GM19351 (cell line): ENCODE measurements around the gene TF.
"Not testable (repeated sequence)": the region's sequence is repeated elsewhere in the genome, so short reads cannot be mapped to it uniquely, and the experiment has no call there.

Experiments used
- ATAC-seq: cut with Tn5 transposase; IDR thresholded peaks from one replicate; pipeline ENCODE4 v1.9.1; 2021; ENCODE audit warnings: mild to moderate bottlenecking, moderate library complexity; ENCODE audit not compliant: unreplicated experiment

TF gene

GRCh38 chr3:133763797-133764683 is 17.8 kb downstream of the TF start:
- ATAC-seq = no peak

DNA sequence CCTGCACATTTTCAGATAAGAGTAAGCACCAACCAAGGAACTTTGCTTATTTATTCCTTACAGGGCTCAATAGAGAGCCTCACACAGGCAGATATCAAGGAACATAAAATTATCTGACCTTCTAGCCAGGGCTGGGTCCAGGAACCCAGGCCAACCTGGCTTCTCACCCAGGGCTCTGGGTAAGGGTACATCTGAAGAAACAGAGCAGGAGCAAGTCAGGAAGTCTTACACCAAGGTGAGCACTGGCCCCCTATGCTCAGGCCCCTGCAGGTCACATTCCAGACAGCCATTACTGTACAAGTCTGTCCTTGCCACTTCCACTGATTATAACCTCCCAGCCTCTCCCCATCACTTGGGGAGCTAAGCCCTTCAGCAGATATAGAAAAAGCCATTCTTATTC is 19.1 kb downstream of the TF start:
- ATAC-seq = no peak

DNA sequence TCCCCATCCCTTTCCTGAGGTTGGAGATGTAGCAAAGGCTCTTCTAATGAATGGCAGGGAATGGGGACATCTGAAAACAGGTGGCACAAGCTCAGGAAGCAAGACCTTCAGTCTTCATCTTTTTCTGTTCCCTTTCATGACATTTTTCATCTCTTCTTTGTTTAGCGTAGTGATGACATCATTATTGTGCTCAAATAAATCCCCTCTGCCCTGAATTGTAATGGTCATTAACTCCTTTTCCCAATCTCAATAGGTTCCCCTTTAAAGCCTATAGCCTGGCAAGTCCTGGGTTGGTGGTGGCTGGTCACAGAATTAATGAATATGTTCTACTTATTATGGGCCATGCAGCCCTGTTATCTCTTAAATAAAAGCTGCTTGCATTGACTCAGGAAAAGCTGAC is 21.4 kb downstream of the TF start:
- no peak for ATAC-seq

DNA sequence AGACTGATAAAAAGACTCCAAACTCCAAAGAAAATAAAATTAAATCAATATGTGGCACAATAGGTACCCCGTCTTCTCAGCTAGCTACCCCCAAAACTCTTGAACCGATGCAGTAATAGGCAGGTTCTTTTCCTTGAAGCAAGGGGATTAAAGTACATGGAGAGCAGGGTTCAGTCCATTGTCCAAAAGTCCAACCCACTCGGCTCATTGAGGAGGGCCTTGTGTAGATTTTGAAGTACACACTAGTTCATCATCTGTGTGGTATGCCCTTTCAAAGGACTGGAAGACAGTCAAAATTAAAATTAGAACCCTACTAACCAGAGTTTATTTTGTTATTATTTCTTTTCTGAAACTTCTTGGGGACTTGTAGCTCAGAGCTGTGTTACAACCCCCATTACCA is 23.3 kb downstream of the TF start:
- no peak for ATAC-seq

GRCh38 chr3:133773732-133774131 is 27.5 kb downstream of the TF start:
- no peak for ATAC-seq

DNA sequence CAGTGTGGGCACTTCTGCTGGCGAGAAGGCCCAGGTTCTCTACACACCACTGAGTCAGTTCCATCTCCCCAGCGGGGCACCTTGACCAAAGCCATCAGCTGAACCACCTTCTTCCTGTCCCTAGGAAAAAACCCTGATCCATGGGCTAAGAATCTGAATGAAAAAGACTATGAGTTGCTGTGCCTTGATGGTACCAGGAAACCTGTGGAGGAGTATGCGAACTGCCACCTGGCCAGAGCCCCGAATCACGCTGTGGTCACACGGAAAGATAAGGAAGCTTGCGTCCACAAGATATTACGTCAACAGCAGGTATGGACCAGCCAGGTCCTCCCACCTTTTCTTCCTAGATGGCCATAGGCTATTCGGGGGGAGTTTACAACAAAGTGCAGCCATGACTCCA is 29.1 kb downstream of the TF start:
- ATAC-seq = no peak

GRCh38 chr3:133775835-133776234 is 29.6 kb downstream of the TF start:
- ATAC-seq = no peak

- ATAC-seq = no peak
These were observed 30.7 kb downstream of the TF start for GRCh38 chr3:133776794-133777438.

- no peak for ATAC-seq
These were observed 31.8 kb downstream of the TF start for GRCh38 chr3:133777807-133778568.

DNA sequence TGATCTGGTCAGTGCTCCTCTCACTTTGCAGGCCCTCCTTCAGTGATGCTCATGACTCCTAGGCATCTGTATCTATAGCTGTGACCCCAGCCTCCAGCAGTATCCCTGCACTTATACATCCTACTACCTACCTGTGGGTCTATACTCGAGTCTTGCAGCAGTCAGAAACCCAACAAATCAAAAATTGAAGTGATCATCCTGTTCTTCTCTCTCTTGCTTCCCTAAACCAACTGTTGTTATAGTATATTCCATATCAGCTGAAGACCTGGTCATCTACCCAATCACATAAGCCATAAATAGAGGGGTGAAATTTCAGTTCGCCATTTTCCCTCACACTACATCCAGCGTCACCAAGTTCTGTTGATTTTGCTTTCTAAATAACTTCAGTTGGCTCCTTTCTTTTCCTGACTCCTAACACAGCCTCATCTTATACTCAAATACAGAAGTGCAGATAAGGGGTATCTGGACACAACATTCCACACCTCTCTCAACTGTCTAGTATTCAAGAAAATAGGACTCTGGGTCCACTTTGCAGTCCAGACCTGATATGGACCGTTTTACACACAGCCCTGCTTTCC is 33.5 kb downstream of the TF start:
- no peak for ATAC-seq

DNA sequence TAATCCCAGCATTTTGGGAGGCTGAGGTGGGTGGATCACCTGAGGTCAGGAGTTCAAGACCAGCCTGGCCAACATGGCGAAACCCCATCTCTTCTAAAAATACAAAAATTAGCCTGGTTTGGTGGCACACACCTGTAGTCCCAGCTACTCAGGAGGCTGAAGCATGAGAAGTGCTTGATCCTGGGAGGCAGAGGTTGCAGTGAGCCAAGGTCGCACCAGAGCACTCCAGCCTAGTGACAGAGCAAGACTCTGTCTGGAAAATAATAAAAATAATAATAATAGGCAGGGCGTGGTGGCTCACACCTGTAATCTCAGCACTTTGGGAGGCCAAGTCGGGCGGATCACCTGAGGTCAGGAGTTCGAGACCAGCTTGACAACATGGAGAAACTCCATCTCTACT is 34.6 kb downstream of the TF start:
- not testable (repeated sequence) for ATAC-seq

GRCh38 chr3:133781570-133781969 is 35.4 kb downstream of the TF start:
- no peak for ATAC-seq

GRCh38 chr3:133782454-133782853 is 36.3 kb downstream of the TF start:
- ATAC-seq = no peak

- no peak for ATAC-seq
These were observed 37.6 kb downstream of the TF start for GRCh38 chr3:133783762-133784161.

GRCh38 chr3:133788024-133788423 is 41.8 kb downstream of the TF start:
- no peak for ATAC-seq

GRCh38 chr3:133792171-133792763 is 46.1 kb downstream of the TF start:
- no peak for ATAC-seq

- no peak for ATAC-seq
These were observed 51.4 kb downstream of the TF start for GRCh38 chr3:133797396-133798105.

DNA sequence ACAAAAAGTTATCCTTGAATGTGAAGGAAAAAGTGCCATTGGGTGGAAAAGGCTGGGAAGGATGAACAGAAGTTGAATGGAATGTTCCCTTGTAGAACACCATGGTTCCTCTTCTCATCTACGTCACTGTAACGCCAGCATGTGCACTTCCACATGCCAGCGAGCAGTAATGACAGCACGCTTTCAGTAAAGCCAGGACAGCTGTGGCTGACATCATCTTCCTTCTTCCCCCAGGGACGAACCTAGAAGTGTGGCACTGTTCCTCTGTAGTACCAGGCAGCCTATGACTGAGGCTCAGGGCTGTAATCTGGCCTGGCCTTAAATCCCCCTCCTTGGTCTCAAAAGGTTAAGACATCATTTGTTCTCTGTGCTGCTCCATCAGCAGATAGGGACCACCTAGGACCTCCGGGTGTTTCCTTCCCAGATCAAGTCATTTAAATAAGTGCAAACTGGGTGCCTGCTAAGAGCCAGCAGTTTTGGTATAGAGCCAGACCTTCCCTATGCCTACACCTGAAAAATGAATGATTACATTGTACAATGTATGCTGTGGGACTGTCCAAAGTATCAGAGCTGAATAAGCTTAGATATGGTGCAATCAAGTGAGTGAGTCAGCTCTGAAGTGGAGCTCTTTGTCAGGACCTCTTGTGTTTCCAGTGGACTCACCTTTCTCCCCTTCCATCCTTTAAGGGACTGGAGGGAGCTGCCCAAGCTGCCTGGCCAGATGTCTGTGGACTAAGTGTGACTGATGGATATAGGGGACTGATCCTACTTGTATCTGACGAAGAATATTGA is 53.8 kb downstream of the TF start:
- ATAC-seq = no peak

DNA sequence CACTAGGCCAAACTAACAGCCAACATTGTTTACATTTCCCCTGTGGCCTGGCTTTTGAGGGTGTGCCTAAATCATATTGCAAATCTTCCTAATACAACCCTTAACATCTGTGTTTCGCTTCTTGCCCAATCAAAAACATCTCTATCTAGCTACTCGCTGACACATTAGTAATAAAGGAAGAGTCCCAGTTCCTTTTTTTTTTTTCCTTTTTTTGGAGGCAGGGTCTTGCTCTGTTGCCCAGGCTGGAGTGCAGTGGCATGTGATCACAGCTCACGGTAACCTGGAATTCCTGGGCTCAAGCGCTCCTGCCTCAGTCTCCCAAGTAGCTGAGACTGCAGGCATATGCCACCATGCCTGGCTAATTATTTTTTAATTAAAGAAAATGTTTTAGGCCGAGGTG is 57.3 kb downstream of the TF start:
- no peak for ATAC-seq

DNA sequence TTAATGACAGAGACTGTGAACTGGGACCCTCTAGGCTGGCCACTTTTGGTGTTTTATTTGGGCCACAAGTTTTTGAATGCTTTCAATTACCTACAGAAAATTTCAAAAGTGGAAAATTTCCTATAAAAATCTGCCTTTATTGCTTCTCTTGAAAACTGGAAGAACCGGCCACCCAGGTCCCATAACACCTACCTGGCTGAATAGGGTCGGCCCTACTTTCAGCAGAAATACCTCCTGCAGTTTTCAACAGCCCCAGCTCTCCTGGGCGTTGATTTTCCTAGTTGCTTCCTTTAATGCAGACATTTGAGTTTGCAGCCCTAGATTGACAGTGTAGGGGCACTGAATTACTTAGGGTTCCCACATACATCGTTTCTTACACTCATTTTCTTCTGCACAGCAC is 58.7 kb downstream of the TF start:
- no peak for ATAC-seq
